Peyer's patch (tissue), 4 donors: ENCODE data around the gene SRY.

Experiments used
- CTCF ChIP-seq, 6 experiments: fragments of 450-650 bp in 4 of 6; fragments of 200-600 bp in 2 of 6; sonication (generic) in 1 of 6; IDR thresholded peaks; one replicate each; pipeline ENCODE4 v1.5.1; 2017 to 2019; ENCODE audit warnings: antibody characterized with exemption in 6 of 6, mild to moderate bottlenecking in 3 of 6, moderate library complexity in 1 of 6
- POLR2A ChIP-seq, 2 donors: fragments of 450-650 bp; IDR thresholded peaks; one replicate each; pipeline ENCODE4 v1.5.1; 2017; ENCODE audit warnings: antibody characterized with exemption in 2 of 2, mild to moderate bottlenecking in 2 of 2, moderate library complexity in 2 of 2

GRCh38 chrY:2837078-2837477 lies 49.6 kb upstream of the SRY start:
- no peak for TF ChIP-seq POLR2A (IDR thresholded peaks at IDR 0.05)
- TF ChIP-seq CTCF (IDR thresholded peaks at IDR 0.05) = no peak
